Peyer's patch (tissue), 4 donors: ENCODE results near the gene DLGAP1. TPM values are rescaled to one million over a fixed set of nuclear protein-coding genes. Genes with fewer than 3 reads are reported as not detected.

ENCODE experiments used
- DNase-seq, 3 donors: peaks; one replicate each; pipeline ENCODE4 v3.0.0-alpha.2; 2017 to 2019
- H3K27ac ChIP-seq, 4 donors: fragments of 200-600 bp; sonication (generic); one replicate each; pipeline ENCODE4 v1.5.1; 2016 to 2019
- H3K27me3 ChIP-seq, 2 donors: fragments of 200-600 bp; sonication (generic); one replicate each; pipeline ENCODE4 v1.5.1; 2019
- H3K36me3 ChIP-seq, 3 donors: fragments of 200-600 bp; sonication (generic); one replicate each; pipeline ENCODE4 v1.5.1; 2016 to 2019
- H3K4me1 ChIP-seq, 4 donors: fragments of 200-600 bp; sonication (generic); one replicate each; pipeline ENCODE4 v1.5.1; 2016 to 2019
- H3K4me3 ChIP-seq, 4 donors: fragments of 200-600 bp; sonication (generic); 1 replicate in 3 of 4; 2 replicates in 1 of 4; pipeline ENCODE4 v1.5.1; 2016 to 2019; ENCODE audit warnings: mild to moderate bottlenecking in 1 of 4
- H3K9me3 ChIP-seq, 4 donors: fragments of 200-600 bp; sonication (generic); one replicate each; pipeline ENCODE4 v1.5.1; 2016 to 2019; ENCODE audit warnings: mild to moderate bottlenecking in 1 of 4
- POLR2A ChIP-seq, 2 donors: fragments of 450-650 bp; IDR thresholded peaks; one replicate each; pipeline ENCODE4 v1.5.1; 2017; ENCODE audit warnings: antibody characterized with exemption in 2 of 2, mild to moderate bottlenecking in 2 of 2, moderate library complexity in 2 of 2
- total RNA-seq, 4 donors: library from RNA; depleted of rRNA; stranded (reverse); fragments of >200 nt; gene quantifications; one replicate each; pipeline ENCODE4 v1.1.0, GENCODE V29; 2016
- TF ChIP-seq, protein P1 (sequence below), 6 experiments: fragments of 450-650 bp in 4 of 6; fragments of 200-600 bp in 2 of 6; sonication (generic) in 1 of 6; IDR thresholded peaks; one replicate each; pipeline ENCODE4 v1.5.1; 2017 to 2019; ENCODE audit warnings: antibody characterized with exemption in 6 of 6, mild to moderate bottlenecking in 3 of 6, moderate library complexity in 1 of 6

DLGAP1 gene
- total RNA-seq, 4 donors from 2014 or later: 0.53 to 4.1 (median 2.1) TPM

DNA sequence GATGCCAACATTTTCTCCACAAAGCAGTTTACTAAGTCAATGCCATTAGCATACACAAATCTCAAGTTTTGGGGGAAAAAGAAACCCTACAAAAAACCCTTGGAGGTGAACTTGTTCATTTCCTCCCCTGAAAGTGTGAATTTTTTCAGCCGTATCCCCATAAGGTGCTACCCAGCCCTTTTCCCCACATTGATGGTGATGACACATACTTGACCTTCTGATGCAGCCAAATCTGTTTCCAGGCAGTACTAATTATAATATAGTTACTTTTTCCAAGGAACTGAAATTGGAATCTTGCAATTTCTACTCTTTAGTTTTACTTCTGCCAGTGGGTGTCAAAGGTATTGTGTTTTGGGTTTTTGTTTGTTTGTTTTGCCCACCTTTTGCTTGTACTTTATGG lies 530.7 kb downstream of the DLGAP1 start:
- TF ChIP-seq, protein P1, sequence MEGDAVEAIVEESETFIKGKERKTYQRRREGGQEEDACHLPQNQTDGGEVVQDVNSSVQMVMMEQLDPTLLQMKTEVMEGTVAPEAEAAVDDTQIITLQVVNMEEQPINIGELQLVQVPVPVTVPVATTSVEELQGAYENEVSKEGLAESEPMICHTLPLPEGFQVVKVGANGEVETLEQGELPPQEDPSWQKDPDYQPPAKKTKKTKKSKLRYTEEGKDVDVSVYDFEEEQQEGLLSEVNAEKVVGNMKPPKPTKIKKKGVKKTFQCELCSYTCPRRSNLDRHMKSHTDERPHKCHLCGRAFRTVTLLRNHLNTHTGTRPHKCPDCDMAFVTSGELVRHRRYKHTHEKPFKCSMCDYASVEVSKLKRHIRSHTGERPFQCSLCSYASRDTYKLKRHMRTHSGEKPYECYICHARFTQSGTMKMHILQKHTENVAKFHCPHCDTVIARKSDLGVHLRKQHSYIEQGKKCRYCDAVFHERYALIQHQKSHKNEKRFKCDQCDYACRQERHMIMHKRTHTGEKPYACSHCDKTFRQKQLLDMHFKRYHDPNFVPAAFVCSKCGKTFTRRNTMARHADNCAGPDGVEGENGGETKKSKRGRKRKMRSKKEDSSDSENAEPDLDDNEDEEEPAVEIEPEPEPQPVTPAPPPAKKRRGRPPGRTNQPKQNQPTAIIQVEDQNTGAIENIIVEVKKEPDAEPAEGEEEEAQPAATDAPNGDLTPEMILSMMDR (IDR thresholded peaks at IDR 0.05): no peak
- no peak for TF ChIP-seq POLR2A (IDR thresholded peaks at IDR 0.05)
- no peak for DNase-seq
- no peaks in the 10 kb centered on the region for H3K27me3 ChIP-seq
- H3K4me1 ChIP-seq: no peaks in the 10 kb centered on the region
- H3K36me3 ChIP-seq: no peaks in the 10 kb centered on the region
- H3K27ac ChIP-seq: no peak overlapping the region
- H3K9me3 ChIP-seq: no peaks in the 10 kb centered on the region
- H3K4me3 ChIP-seq: no peak overlapping the region

DNA sequence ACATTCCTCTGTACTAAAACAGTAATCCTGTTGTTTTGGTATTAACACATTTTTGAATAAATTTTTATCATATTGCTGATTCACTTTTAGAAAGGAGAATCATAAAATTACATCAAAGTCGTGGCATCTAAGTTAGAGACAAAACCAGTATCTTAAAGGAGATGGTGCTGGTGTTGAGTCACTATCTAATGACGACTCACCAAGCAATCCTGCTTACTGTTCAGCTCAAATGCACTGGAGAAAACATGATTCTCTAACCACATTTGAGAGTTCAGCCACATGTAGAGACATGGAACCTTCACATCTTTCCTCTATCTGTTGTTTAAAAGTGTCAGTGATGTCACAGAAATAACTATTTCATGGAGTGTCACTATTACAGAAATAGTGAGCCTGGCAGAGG lies 531.4 kb downstream of the DLGAP1 start:
- no peaks in the 10 kb centered on the region for H3K9me3 ChIP-seq
- H3K4me1 ChIP-seq: no peaks in the 10 kb centered on the region
- no peaks in the 10 kb centered on the region for H3K27me3 ChIP-seq
- H3K4me3 ChIP-seq: no peak overlapping the region
- no peak for TF ChIP-seq POLR2A (IDR thresholded peaks at IDR 0.05)
- H3K36me3 ChIP-seq: no peaks in the 10 kb centered on the region
- DNase-seq: no peak
- no peak overlapping the region for H3K27ac ChIP-seq

DNA sequence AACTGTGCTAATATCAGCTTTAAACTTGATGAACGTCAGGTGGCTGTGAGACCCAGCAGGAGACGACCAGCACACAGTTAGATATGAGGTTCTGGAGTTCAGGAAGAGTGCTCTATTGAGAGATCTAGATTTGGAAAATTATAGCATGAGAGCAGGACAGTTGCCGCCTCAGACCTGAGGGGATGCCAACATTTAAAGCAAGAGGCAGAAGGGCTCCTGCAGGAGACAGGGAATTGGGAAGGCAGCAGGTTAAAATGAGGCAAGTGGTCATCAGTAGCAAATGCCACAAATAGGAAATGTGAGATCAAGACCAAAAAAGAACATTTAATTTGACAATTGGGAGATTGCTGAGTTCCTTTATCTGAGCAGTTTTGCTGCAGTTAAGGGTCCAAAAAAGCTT lies 533.3 kb downstream of the DLGAP1 start:
- H3K36me3 ChIP-seq: no peaks in the 10 kb centered on the region
- no peaks in the 10 kb centered on the region for H3K4me1 ChIP-seq
- H3K4me3 ChIP-seq: no peak overlapping the region
- TF ChIP-seq, protein P1 (IDR thresholded peaks at IDR 0.05): no peak
- no peak for TF ChIP-seq POLR2A (IDR thresholded peaks at IDR 0.05)
- no peaks in the 10 kb centered on the region for H3K27me3 ChIP-seq
- no peaks in the 10 kb centered on the region for H3K9me3 ChIP-seq
- no peak for DNase-seq
- H3K27ac ChIP-seq: no peak overlapping the region

DNA sequence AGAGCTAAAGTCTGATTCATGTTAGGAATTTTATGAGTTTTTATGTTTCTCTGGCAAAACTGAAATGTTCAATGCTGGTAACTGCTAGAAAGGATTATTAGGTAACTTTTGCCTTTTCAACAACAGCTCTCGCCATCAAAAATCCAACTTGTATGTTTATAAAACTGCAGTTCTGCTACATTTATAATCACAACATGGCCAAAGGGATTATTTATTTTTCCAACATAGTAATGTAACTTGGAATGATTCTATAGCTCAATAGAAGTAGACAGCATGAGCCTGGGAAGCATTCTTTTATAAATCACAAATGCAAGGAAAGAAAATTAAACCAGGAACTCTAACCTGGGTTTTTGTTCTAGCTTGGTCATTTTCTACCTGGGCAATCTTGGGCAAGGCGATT lies 534.3 kb downstream of the DLGAP1 start:
- H3K4me3 ChIP-seq: no peak overlapping the region
- DNase-seq: no peak
- H3K27ac ChIP-seq: no peak overlapping the region
- H3K27me3 ChIP-seq: no peaks in the 10 kb centered on the region
- H3K4me1 ChIP-seq: no peaks in the 10 kb centered on the region
- H3K36me3 ChIP-seq: no peaks in the 10 kb centered on the region
- H3K9me3 ChIP-seq: no peaks in the 10 kb centered on the region
- TF ChIP-seq, protein P1 (IDR thresholded peaks at IDR 0.05): no peak
- TF ChIP-seq POLR2A (IDR thresholded peaks at IDR 0.05): no peak

DNA sequence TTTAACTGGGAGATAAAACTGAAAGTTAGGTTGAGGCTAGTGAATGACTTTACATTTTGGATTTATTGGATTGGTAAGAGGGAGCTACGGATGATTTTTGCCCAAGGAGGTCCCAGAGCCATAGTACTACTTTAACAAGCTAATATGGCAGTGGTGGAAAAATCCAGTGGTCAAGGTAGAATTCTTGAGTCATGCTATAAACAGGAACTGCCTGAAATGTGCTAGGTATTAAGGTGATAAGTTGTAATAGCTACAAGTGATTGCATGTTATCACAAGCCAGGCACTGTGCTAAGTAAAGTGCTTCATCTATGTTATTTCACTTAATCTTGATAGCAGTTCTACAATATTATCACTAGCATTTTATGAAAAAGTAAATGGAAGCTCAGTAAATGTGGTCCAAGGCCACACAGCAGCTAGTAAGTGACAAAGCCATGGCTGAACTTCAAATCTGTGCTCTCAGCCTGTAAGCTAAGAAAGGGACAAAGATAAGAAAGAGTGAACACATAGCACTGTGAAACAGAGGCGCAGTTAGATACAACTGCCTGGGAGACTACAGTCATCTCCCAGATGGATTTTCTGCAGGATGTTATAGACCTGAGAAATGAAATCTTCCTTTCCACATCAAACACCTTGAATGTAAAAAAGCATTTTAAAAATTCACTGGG lies 535.6 kb downstream of the DLGAP1 start:
- Histone ChIP-seq H3K36me3 (no peaks in the 10 kb centered on the region), H3K9me3 (no peaks in the 10 kb centered on the region), H3K4me3 (no peak overlapping the region), H3K27ac (no peak overlapping the region), H3K27me3 (no peaks in the 10 kb centered on the region), H3K4me1 (no peaks in the 10 kb centered on the region)
- TF ChIP-seq, protein P1 (IDR thresholded peaks at IDR 0.05): no peak
- DNase-seq: no peak

DNA sequence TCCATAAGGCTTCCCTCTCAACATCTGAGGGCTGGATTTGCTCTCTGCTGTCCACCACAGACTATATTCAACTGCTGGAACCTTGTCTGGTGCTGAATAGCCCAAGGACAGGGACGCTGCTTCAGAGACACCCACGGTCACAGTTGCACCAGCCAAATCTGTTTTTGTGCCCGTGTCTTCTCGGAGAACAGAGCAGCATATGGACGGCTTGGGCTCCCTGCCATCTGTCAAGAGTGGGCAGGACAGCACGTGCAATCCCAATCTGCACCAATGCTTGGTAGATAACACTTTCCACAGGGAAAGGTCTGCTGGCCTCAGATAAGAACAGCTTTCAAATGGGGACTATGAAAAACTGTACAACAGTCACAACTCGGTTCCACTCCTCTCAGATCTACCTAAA lies 539.0 kb downstream of the DLGAP1 start:
- Histone ChIP-seq H3K4me3 (no peak overlapping the region), H3K9me3 (no peaks in the 10 kb centered on the region), H3K27me3 (no peaks in the 10 kb centered on the region), H3K4me1 (no peaks in the 10 kb centered on the region), H3K27ac (no peak overlapping the region), H3K36me3 (no peaks in the 10 kb centered on the region)
- DNase-seq: no peak
- TF ChIP-seq, protein P1 (IDR thresholded peaks at IDR 0.05): no peak
- no peak for TF ChIP-seq POLR2A (IDR thresholded peaks at IDR 0.05)
